Measurements from ENCODE around the gene MRTFB.

Gene MRTFB

GRCh38 chr16:14077918-14078317 is 6.8 kb downstream of the MRTFB start:
- H2AFZ ChIP-seq (ENCODE audit: low read depth, low read length) = no peak overlapping the region
- no peak overlapping the region for H3K27ac ChIP-seq (ENCODE audit: low read length)
- peaks cover 32% of the 10 kb centered on the region for H3K79me2 ChIP-seq (ENCODE audit: insufficient read depth, low read length)
- no peaks in the 10 kb centered on the region for H3K9me3 ChIP-seq (ENCODE audit: insufficient read depth, low read length, severe bottlenecking)
- H3K9ac ChIP-seq (ENCODE audit: low read depth, low read length) = no peak overlapping the region
- H3K4me2 ChIP-seq (ENCODE audit: insufficient read depth, low read length) = no peak overlapping the region
- no peak for DNase-seq
- H3K27me3 ChIP-seq (ENCODE audit: insufficient read depth, low read length, poor library complexity) = no peaks in the 10 kb centered on the region
- TF ChIP-seq EZH2 (IDR thresholded peaks at IDR 0.05; ENCODE audit: borderline replicate concordance, low read depth, low read length, severe bottlenecking) (no peak), CTCF (IDR thresholded peaks at IDR 0.05; ENCODE audit: borderline replicate concordance, extremely low read depth, low read length, poor library complexity, severe bottlenecking) (no peak)
- H3K4me1 ChIP-seq (ENCODE audit: insufficient read depth, low read length) = peaks cover 19% of the 10 kb centered on the region
- no peak for ATAC-seq (ENCODE audit: insufficient read depth, low read depth)
- peaks cover 4% of the 10 kb centered on the region; the same call in 1 of the 2 replicates for H4K20me1 ChIP-seq (ENCODE audit: insufficient read depth, low read length)
- peaks cover 16% of the 10 kb centered on the region; the same call in 1 of the 2 replicates for H3K36me3 ChIP-seq (ENCODE audit: insufficient read depth, low read length)
- H3K4me3 ChIP-seq (ENCODE audit: low read depth in 1 of 2, low read length in 2 of 2) = no peak overlapping the region

DNA sequence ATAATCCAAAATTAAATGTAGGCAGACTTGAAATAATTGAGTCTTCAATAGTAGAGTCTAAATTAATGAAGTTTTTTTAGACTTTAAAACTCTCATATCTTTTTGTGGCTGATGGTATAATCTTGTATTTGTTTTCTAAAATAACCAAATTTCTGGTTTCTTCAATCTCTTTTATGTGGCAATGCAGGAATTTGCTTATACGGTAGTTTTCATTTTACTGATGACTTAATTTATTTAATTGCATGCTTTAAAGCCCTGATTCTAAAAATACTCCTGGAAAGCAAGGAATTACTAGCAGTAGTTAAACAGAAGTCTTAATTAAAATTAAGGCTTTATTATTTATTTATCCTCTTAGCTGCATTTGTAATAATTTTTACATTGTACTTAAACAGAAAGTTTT is 15.4 kb downstream of the MRTFB start:
- H3K4me3 ChIP-seq (ENCODE audit: low read depth in 1 of 2, low read length in 2 of 2) = no peak overlapping the region
- TF ChIP-seq EZH2 (IDR thresholded peaks at IDR 0.05; ENCODE audit: borderline replicate concordance, low read depth, low read length, severe bottlenecking) = no peak
- no peak for TF ChIP-seq CTCF (IDR thresholded peaks at IDR 0.05; ENCODE audit: borderline replicate concordance, extremely low read depth, low read length, poor library complexity, severe bottlenecking)
- no peak overlapping the region for H3K27ac ChIP-seq (ENCODE audit: low read length)
- no peaks in the 10 kb centered on the region for H3K4me1 ChIP-seq (ENCODE audit: insufficient read depth, low read length)
- no peaks in the 10 kb centered on the region for H3K27me3 ChIP-seq (ENCODE audit: insufficient read depth, low read length, poor library complexity)
- no peak overlapping the region for H2AFZ ChIP-seq (ENCODE audit: low read depth, low read length)
- no peak for DNase-seq
- H3K36me3 ChIP-seq (ENCODE audit: insufficient read depth, low read length) = peaks cover 7% of the 10 kb centered on the region
- H3K79me2 ChIP-seq (ENCODE audit: insufficient read depth, low read length) = peaks cover 29% of the 10 kb centered on the region
- no peak for ATAC-seq (ENCODE audit: insufficient read depth, low read depth)
- H4K20me1 ChIP-seq (ENCODE audit: insufficient read depth, low read length) = peaks cover 12% of the 10 kb centered on the region; the same call in 1 of the 2 replicates
- no peaks in the 10 kb centered on the region for H3K9me3 ChIP-seq (ENCODE audit: insufficient read depth, low read length, severe bottlenecking)
- no peak overlapping the region for H3K4me2 ChIP-seq (ENCODE audit: insufficient read depth, low read length)
- no peak overlapping the region for H3K9ac ChIP-seq (ENCODE audit: low read depth, low read length)

DNA sequence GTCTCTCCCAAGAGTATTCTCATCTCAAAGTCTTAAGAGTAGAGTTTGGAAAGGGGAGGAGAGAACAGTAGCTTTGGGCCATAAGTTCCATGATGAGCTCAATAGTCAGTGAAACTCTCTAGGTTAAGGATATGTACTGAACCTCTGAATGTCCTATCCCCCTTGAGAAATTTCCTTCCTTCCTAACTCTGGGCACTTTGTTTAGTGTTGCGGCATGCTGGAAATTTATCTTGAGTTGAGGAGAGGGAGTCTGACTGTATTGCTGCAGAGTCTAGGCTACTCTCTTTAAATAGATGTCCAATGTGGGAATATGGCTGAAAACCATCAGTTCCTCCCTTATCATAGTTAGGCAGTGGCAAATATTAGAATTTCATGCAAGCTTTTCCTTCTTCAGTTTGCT is 16.1 kb downstream of the MRTFB start:
- TF ChIP-seq CTCF (IDR thresholded peaks at IDR 0.05; ENCODE audit: borderline replicate concordance, extremely low read depth, low read length, poor library complexity, severe bottlenecking) (no peak), EZH2 (IDR thresholded peaks at IDR 0.05; ENCODE audit: borderline replicate concordance, low read depth, low read length, severe bottlenecking) (no peak)
- DNase-seq (no peak), ATAC-seq (ENCODE audit: insufficient read depth, low read depth) (no peak)
- Histone ChIP-seq H2AFZ (ENCODE audit: low read depth, low read length) (no peak overlapping the region), H3K36me3 (ENCODE audit: insufficient read depth, low read length) (peaks cover 5% of the 10 kb centered on the region), H4K20me1 (ENCODE audit: insufficient read depth, low read length) (peaks cover 12% of the 10 kb centered on the region; the same call in 1 of the 2 replicates), H3K9ac (ENCODE audit: low read depth, low read length) (no peak overlapping the region), H3K27ac (ENCODE audit: low read length) (no peak overlapping the region), H3K79me2 (ENCODE audit: insufficient read depth, low read length) (peaks cover 32% of the 10 kb centered on the region), H3K27me3 (ENCODE audit: insufficient read depth, low read length, poor library complexity) (no peaks in the 10 kb centered on the region), H3K4me2 (ENCODE audit: insufficient read depth, low read length) (no peak overlapping the region), H3K4me3 (ENCODE audit: low read depth in 1 of 2, low read length in 2 of 2) (no peak overlapping the region), H3K4me1 (ENCODE audit: insufficient read depth, low read length) (no peaks in the 10 kb centered on the region), H3K9me3 (ENCODE audit: insufficient read depth, low read length, severe bottlenecking) (no peaks in the 10 kb centered on the region)
